ENCODE results near the gene VAV3. TPM values are rescaled to one million over a fixed set of nuclear protein-coding genes. Genes with fewer than 3 reads are reported as not detected.

Gene VAV3
- total and polyA plus RNA-seq, 2 of the 13 experiments (the other 11 are each of a cell fraction or from before 2014, with no cell fraction given) = 15.9 to 29.8 TPM

GRCh38 chr1:107680579-107680985, 284.4 kb downstream of the VAV3 start (continued):
- peak; percentile 52; the same call in 1 of the 2 replicates for TF ChIP-seq ZNF574 (CRISPR knock-in tag; IDR thresholded peaks at IDR 0.05)
- no peak for TF ChIP-seq ZNF83 (CRISPR knock-in tag; IDR thresholded peaks at IDR 0.05; ENCODE audit: borderline replicate concordance)
- TF ChIP-seq BRCA1 (CRISPR knock-in tag; IDR thresholded peaks at IDR 0.05) = 0 out of 2 replicates have a peak, but pooled peaks have one; percentile 44
- peak; percentile 46; the same call in 1 of the 2 replicates for TF ChIP-seq ZFX (CRISPR knock-in tag; IDR thresholded peaks at IDR 0.05; ENCODE audit: low read depth)
- 0 out of 2 replicates have a peak, but pooled peaks have one; percentile 33 for TF ChIP-seq ZBTB37 (CRISPR knock-in tag; IDR thresholded peaks at IDR 0.05)
- no peak for TF ChIP-seq HCFC1 (IDR thresholded peaks at IDR 0.05; ENCODE audit: low read depth, low read length)
- peak; percentile 12 for TF ChIP-seq HNF4A (CRISPR knock-in tag; IDR thresholded peaks at IDR 0.05)
- TF ChIP-seq U2AF1 (optimal IDR thresholded peaks at IDR 0.05; ENCODE audit: low read depth, low read length) = no peak
- peak; percentile 68; the same call in 1 of the 2 replicates for TF ChIP-seq RFXAP (CRISPR knock-in tag; IDR thresholded peaks at IDR 0.05; ENCODE audit: borderline replicate concordance)
- TF ChIP-seq GRHL1 (CRISPR knock-in tag; conservative IDR thresholded peaks at IDR 0.05) = no peak
- TF ChIP-seq MAX (IDR thresholded peaks at IDR 0.05) = 0 out of 2 replicates have a peak, but pooled peaks have one; percentile 56
- 0 out of 2 replicates have a peak, but pooled peaks have one; percentile 26 for TF ChIP-seq ARID2 (CRISPR knock-in tag; IDR thresholded peaks at IDR 0.05; ENCODE audit: borderline replicate concordance)
- TF ChIP-seq ZNF597 (CRISPR knock-in tag; IDR thresholded peaks at IDR 0.05) = no peak
- no peak for TF ChIP-seq CEBPB (IDR thresholded peaks at IDR 0.05; ENCODE audit: borderline replicate concordance, low read depth, low read length)
- no peak for TF ChIP-seq NR2F2 (IDR thresholded peaks at IDR 0.05; ENCODE audit: borderline replicate concordance, low read depth)
- TF ChIP-seq FOXO1 (CRISPR knock-in tag; IDR thresholded peaks at IDR 0.05) = peak; percentile 58
- TF ChIP-seq CERS6 (CRISPR knock-in tag; IDR thresholded peaks at IDR 0.05) = no peak
- no peak for TF ChIP-seq ZHX1 (CRISPR knock-in tag; IDR thresholded peaks at IDR 0.05; ENCODE audit: low read depth)
- 0 out of 2 replicates have a peak, but pooled peaks have one; percentile 53 for TF ChIP-seq DMAP1 (CRISPR knock-in tag; IDR thresholded peaks at IDR 0.05)
